Thoracic aorta (tissue), 2 donors: ENCODE data around the gene ATP13A1. TPM values are rescaled to one million over a fixed set of nuclear protein-coding genes. Genes with fewer than 3 reads are reported as not detected.

Experiments used
- ATAC-seq: fragments of 150-250 bp; one replicate; pipeline ENCODE4 v1.8.0; 2017; ENCODE audit warnings: low read depth; ENCODE audit not compliant: insufficient number of reproducible peaks, low FRiP score
- DNase-seq: peaks from one replicate; pipeline ENCODE4 v3.0.0-alpha.2; 2020; ENCODE audit warnings: low spot score
- H3K27ac ChIP-seq, 2 donors: fragments of 200-600 bp; sonication (generic); 1 replicate in 1 of 2; 2 replicates in 1 of 2; pipeline ENCODE4 v1.5.1; 2016; ENCODE audit warnings: mild to moderate bottlenecking in 2 of 2, moderate library complexity in 2 of 2
- H3K27me3 ChIP-seq: fragments of 200-600 bp; sonication (generic); replicated peaks from 2 replicates; pipeline ENCODE4 v1.6.0; 2016; ENCODE audit warnings: mild to moderate bottlenecking; ENCODE audit not compliant: insufficient read depth
- H3K36me3 ChIP-seq: fragments of 200-600 bp; sonication (generic); one replicate; pipeline ENCODE4 v1.5.1; 2016
- H3K4me1 ChIP-seq, 2 donors: fragments of 200-600 bp; sonication (generic); 1 replicate in 1 of 2; 2 replicates in 1 of 2; pipeline versions ENCODE4 v1.5.1 to v1.6.0; 2016; ENCODE audit warnings: low read depth in 2 of 2, mild to moderate bottlenecking in 1 of 2; ENCODE audit not compliant: control insufficient read depth in 1 of 2
- H3K4me3 ChIP-seq: fragments of 200-600 bp; sonication (generic); 2 replicates; pipeline ENCODE4 v1.5.1; 2016; ENCODE audit warnings: mild to moderate bottlenecking
- H3K9me3 ChIP-seq: fragments of 200-600 bp; sonication (generic); 2 replicates; pipeline ENCODE4 v1.5.1; 2016
- CTCF ChIP-seq: fragments of 200-600 bp; sonication (generic); IDR thresholded peaks from one replicate; pipeline ENCODE4 v1.5.1; 2019; ENCODE audit warnings: antibody characterized with exemption
- total RNA-seq, 2 donors: library from RNA; depleted of rRNA; stranded (reverse); fragments of >200 nt; gene quantifications; one replicate each; pipeline versions ENCODE4 v1.1.0 to v1.2.3, GENCODE V29; 2016

The ATP13A1 gene
- total RNA-seq, 2 donors from 2014 or later: 95.0 to 150 TPM

- peaks cover 4 to 12% of the 10 kb centered on the region in 2 donors for H3K4me1 ChIP-seq
- no peaks in the 10 kb centered on the region for H3K27me3 ChIP-seq
- no peak overlapping the region for H3K27ac ChIP-seq
- no peak for ATAC-seq
- no peak overlapping the region for H3K4me3 ChIP-seq
- DNase-seq: no peak
- H3K36me3 ChIP-seq: peaks cover 16% of the 10 kb centered on the region
- TF ChIP-seq CTCF: no peak
- H3K9me3 ChIP-seq: no peaks in the 10 kb centered on the region
These were observed 33.4 kb downstream of the ATP13A1 start for GRCh38 chr19:19630062-19630414.

- DNase-seq: no peak
- TF ChIP-seq CTCF: no peak
These were observed 34.9 kb downstream of the ATP13A1 start for GRCh38 chr19:19628501-19629134.

GRCh38 chr19:19627621-19628500 lies 35.6 kb downstream of the ATP13A1 start, which contains the start of gene LPAR2:
Gene LPAR2 (minus strand): TSS chr19:19628220. CDS start chr19:19627275, 945 bp downstream.
- Histone ChIP-seq H3K27ac (no peak within 1 kb of the TSS), H3K27me3 (no peaks in the 10 kb centered on the region), H3K9me3 (no peaks in the 10 kb centered on the region), H3K4me3 (peak within 1 kb of the TSS; percentile 66), H3K4me1 (peaks cover 4 to 12% of the 10 kb centered on the region in 2 donors), H3K36me3 (peaks cover 4% of the 10 kb centered on the region)
- TF ChIP-seq CTCF: no peak
- ATAC-seq (no peak), DNase-seq (no peak)

More at GRCh38 chr19:19628501-19629134, 34.9 kb downstream of the ATP13A1 start:
- H3K27me3 ChIP-seq: no peaks in the 10 kb centered on the region
- H3K9me3 ChIP-seq: no peaks in the 10 kb centered on the region
- H3K4me3 ChIP-seq: peak overlapping the region; percentile 66
- H3K27ac ChIP-seq: no peak overlapping the region
- ATAC-seq: no peak
- H3K36me3 ChIP-seq: peaks cover 8% of the 10 kb centered on the region
- peaks cover 4 to 12% of the 10 kb centered on the region in 2 donors for H3K4me1 ChIP-seq

- H3K4me1 ChIP-seq: peaks cover 4 to 12% of the 10 kb centered on the region in 2 donors
- H3K27me3 ChIP-seq: no peaks in the 10 kb centered on the region
- ATAC-seq: no peak
- H3K27ac ChIP-seq: no peak overlapping the region
- no peak for TF ChIP-seq CTCF
- H3K4me3 ChIP-seq: no peak overlapping the region
- DNase-seq: no peak
- H3K36me3 ChIP-seq: no peaks in the 10 kb centered on the region
- H3K9me3 ChIP-seq: no peaks in the 10 kb centered on the region
These were observed 36.7 kb downstream of the ATP13A1 start for GRCh38 chr19:19626516-19627472.
